GM11168 (cell line): ENCODE data around the gene GRM8.

Experiments used
- in situ Hi-C: fragments of 300-500 bp; cut with MboI; formaldehyde crosslinking; loops from one replicate; pipeline ENCODE4 v1.12.0; 2022; ENCODE audit warnings: low sequenced_read_pairs; ENCODE audit not compliant: unreplicated experiment

GRM8 gene

DNA sequence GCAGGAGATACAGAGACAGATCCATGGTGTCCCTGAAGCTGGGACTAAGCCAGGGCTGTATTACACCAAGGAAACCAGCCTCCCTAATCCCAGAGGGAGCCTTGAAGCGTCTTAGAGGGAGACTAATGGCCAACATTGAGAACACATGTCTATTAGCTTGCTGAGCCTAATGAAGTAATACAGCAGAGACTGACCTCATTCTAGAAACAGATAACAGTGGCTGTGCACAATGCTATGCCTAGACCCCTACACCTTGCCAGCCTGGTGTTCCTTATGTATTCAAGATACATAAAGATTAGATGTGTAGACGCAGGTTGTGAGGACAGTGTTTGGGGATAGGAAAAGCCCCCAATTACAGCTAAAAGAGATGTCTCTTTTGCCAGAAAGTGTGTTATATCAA is 19.1 kb downstream of the GRM8 start:
- in situ Hi-C loops: no loop called here

DNA sequence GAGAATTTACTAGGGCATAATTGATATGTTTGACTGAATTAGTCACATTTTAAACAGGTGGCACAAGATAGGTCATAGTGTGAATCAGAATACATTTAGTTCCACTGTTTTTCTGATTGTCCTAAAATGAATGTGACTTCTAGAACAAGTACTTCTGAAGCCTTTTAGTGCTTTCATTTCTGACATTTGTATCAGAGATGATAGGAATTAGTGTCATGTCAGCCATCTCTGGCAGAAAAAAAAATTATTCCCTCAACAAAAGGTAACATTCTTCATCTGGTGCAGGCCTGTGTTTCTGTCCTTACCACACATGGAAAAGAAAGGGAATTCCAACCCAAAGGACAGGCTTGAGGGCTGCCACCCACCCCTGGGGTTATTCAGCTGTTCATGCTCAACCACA is 21.3 kb downstream of the GRM8 start:
- in situ Hi-C loops: no loop called here

DNA sequence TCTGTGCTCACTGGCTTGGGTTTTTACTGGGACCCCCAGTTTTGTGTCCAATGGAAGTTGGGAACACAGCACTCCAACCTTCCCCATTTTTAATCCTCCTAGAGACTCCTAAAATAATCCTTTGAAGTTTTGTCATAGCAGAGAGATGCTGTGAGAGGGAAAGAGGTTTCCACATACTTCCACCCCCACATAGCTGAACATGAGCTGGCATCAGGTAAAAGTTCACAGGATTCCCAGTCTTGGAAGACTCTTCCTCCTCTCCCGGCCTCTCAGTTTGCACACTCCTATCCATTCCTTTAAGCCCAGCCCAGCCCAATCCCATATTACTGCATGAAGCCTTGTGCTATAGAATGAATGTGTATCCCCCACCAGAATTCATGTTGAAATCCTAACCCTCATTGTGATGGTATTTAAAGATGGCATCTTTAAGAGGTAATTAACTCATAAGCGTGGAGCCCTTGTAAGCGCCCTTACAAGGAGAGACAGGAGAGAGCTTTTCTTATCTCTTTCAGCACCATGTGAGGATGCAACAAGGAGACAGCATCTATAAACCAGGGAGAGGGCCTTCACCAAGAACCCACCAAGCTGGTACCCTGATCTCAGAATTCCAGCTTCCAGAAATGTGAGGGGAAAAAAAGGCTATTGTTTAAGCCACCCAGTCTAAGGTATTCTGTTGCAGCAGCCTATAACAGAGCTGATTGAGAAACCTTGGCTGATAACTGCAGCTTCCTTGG is 22.4 kb downstream of the GRM8 start:
- in situ Hi-C loops: no loop called here

GRCh38 chr7:127226685-127227374 is 25.9 kb downstream of the GRM8 start:
- in situ Hi-C loops: no loop called here

GRCh38 chr7:127221731-127222130 is 31.0 kb downstream of the GRM8 start:
- in situ Hi-C loops: no loop called here

DNA sequence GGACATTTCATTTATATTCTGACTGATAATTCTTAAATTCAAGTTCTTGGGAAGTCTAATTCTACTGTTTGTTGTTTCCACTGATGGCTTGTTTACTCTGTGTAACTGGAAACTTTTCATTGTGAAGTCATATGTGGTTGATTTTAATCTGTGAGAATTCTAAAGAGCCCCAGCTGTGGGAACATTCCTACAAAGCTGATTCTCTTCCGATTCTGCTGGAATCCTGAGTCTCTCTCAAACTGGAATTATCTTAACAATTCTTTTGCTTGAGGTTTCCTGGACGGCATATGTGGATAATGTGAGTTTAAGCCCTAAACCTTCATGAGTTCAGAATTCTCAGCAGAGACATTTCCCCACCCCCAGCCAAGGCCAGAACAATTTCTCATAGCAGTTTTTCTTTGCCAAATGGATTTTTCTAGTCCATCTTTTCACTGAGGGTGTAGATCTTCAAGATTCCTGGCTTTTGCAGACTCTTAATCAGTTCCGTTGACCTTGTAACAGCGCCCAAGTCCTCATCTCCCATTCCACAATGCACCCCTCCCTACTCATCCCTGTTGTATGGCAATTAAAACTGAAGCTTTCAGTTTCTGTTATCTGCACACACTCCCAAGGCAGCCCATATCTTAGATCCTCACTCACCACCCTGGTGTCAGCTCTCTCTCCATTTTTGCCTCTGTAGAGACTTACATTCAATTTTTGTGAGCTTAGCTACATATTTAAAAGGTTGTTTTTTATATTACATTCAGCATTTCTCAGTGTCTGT is 37.6 kb downstream of the GRM8 start:
- in situ Hi-C loops: no loop called here

DNA sequence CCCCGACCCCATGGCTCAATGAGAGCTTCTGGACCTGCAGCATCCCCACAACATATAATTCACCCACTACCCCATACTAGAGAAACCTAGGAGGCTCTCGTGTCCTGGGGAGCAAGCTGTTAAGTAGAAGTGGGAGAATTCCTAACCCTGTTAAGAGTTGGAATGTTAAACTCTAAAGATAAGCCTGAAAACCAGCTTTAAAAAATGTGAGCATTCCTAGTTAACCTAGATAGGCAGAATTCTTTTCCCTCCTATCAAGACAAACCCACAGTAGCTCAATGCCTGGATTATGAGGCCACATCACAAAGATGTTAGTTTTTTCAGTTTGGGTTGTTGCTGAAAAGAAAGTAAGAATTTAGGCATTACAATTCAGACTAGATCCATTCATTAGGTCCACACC is 42.9 kb downstream of the GRM8 start:
- in situ Hi-C loops: no loop called here

DNA sequence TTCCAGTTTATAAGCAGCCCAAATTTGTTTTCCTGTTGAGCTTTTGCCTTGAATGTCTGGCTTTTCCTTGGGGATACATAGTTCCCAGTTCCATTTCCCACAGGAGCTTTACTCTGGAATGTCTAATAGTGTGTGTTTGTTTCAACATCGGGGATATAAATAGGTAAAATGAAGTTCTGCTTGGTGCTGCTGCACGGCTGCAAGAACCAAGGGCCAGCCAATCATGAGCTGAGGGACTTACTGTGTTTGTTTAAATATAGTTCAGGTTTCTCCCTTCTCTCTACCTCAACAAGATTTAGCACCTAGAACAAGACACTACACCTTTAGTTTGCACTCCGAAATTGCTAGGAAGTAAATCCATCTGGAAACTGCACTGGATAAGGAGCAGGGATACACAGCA is 43.9 kb downstream of the GRM8 start:
- in situ Hi-C loops: no loop called here

DNA sequence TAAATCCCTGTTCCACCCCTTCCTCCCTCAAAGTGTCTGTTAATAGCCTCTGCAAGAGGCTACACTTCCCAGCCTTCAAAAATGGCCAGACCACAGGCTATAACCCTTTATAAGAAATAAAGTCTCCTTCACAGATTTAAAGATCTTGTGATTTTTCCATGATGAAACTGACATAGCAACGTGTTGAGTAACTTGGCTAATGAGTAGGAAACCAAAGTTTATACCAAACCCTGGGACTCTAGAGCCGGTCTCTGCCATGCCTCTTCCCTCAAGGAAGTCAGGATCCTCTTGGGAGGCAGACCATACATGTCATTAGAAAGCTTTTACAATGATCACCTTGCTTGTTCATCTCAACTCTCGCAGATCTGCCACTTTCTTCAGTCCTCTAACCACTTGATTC is 44.4 kb downstream of the GRM8 start:
- in situ Hi-C loops: no loop called here

GRCh38 chr7:127207806-127208205 is 44.9 kb downstream of the GRM8 start:
- in situ Hi-C loops: no loop called here

DNA sequence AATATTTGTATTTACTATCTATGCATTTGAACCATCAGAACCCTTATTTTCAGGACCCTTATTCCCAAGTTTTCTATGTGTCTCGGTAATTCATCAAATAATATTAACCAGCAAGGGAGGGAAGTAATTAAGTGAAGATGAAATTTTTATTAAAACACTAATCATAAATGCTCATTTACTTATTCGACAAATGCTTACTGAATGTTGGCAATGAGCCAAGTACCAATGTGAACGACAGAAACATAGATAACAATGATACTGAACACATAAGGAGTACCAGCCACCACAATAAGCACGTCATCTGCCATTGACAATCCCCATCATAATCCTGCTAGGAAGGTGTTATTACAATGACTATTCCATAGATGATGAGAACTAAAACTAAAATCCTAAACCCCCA is 45.5 kb downstream of the GRM8 start:
- in situ Hi-C loops: no loop called here

- in situ Hi-C loops: no loop called here
Observed at GRCh38 chr7:127194571-127194970, 58.2 kb downstream of the GRM8 start.

DNA sequence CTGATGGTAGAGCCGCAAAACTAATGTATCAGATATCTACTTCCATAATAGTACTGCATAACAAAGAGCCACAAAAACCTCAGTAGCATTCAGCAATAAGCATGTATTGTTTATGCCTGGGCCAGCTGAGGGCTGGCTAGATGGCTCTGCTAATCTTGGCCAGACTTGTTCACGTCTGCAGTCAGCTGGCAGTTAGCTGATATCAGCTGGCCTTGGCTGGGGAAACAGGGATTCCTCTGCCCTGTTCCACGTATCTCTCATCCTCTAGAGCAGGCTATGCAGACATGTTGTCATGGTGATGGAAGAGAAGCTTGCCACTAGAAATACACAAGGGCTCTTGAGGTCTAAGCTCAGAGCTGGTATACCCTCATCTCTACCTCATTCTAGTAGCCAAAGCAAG is 62.9 kb downstream of the GRM8 start:
- in situ Hi-C loops: no loop called here

GRCh38 chr7:127189074-127189473 is 63.7 kb downstream of the GRM8 start:
- in situ Hi-C loops: no loop called here

- in situ Hi-C loops: no loop called here
Observed at GRCh38 chr7:127187740-127188139, 65.0 kb downstream of the GRM8 start.

GRCh38 chr7:127186686-127187085 is 66.1 kb downstream of the GRM8 start:
- in situ Hi-C loops: no loop called here

- in situ Hi-C loops: no loop called here
Observed at GRCh38 chr7:127177156-127177555, 75.6 kb downstream of the GRM8 start.

DNA sequence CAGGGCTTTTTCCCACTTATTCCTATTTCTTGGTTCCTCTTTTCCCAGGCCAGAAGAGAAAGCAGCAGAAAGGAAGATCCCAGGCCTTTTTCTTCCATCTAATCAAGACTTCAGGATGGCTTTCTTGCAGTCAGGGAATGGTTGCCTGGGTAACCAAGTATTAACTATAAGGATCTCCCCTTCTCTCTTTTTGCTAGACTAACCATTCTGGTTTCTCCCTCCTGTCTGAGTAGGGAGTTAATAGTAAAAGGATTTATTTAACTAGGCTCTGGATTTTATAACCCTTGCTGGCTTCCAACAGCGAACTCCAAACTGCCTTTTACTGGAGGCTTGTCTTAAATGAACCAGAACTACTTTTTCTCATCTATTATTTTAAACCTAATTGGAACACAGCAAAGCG is 90.4 kb downstream of the GRM8 start:
- in situ Hi-C loops: no loop called here

- in situ Hi-C loops: no loop called here
Observed at GRCh38 chr7:127158659-127159058, 94.1 kb downstream of the GRM8 start.

GRCh38 chr7:127154958-127155357 is 97.8 kb downstream of the GRM8 start:
- in situ Hi-C loops: no loop called here

DNA sequence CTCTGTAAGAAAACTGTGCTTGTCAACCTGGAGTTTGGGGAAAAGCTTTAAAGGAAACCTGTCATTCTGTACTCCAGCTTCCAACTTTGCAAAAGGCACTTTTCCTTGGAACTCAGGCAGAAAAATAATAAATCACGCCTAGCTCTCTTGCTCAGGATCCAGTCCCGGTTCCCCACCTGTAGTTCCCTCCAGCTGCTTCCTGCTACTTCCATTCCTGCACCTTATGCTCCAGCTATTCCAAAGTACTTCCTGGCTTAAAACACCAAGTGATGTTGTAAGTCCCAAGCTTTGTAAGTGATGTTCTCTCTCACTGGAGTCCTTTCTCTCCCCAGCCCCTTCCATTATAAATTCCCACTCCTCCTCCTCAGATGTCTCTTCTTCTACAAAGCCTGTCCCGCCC is 98.6 kb downstream of the GRM8 start:
- in situ Hi-C loops: no loop called here
